Medulla oblongata (tissue), 1 donor: Measurements from ENCODE around the gene KIF26B.

Experiments used
- DNase-seq: peaks from one replicate; pipeline ENCODE4 v3.0.0-alpha.2; 2015; ENCODE audit errors: extremely low spot score

The KIF26B gene

GRCh38 chr1:245748240-245748639 is 593.5 kb downstream of the KIF26B start:
- no peak for DNase-seq

GRCh38 chr1:245748646-245749045 is 593.9 kb downstream of the KIF26B start:
- no peak for DNase-seq

GRCh38 chr1:245749053-245749452 is 594.3 kb downstream of the KIF26B start:
- no peak for DNase-seq

- no peak for DNase-seq
Measured at GRCh38 chr1:245750261-245750660, 595.5 kb downstream of the KIF26B start.

- no peak for DNase-seq
Measured at GRCh38 chr1:245751116-245751515, 596.3 kb downstream of the KIF26B start.

- no peak for DNase-seq
Measured at GRCh38 chr1:245751726-245752470, 597.1 kb downstream of the KIF26B start.

GRCh38 chr1:245752561-245752960 is 597.8 kb downstream of the KIF26B start:
- no peak for DNase-seq

- DNase-seq = no peak
Measured at GRCh38 chr1:245753807-245754206, 599.0 kb downstream of the KIF26B start.

- no peak for DNase-seq
Measured at GRCh38 chr1:245754463-245754961, 599.7 kb downstream of the KIF26B start.
